BLaER1 (cell line): ENCODE measurements around the gene WDR5.

Experiments used
- H3K27ac ChIP-seq: shearing (Covaris generic); formaldehyde crosslinking; 2 replicates; pipeline ENCODE4 v1.8.1; 2022
- H3K27me3 ChIP-seq: shearing (Covaris generic); formaldehyde crosslinking; 2 replicates; pipeline ENCODE4 v1.8.1; 2022
- H3K36me3 ChIP-seq: shearing (Covaris generic); formaldehyde crosslinking; 2 replicates; pipeline ENCODE4 v1.8.1; 2022
- H3K4me1 ChIP-seq: shearing (Covaris generic); formaldehyde crosslinking; 2 replicates; pipeline ENCODE4 v1.8.1; 2022
- H3K4me2 ChIP-seq: shearing (Covaris generic); formaldehyde crosslinking; 2 replicates; pipeline ENCODE4 v1.8.1; 2022
- H3K4me3 ChIP-seq: shearing (Covaris generic); formaldehyde crosslinking; 2 replicates; pipeline ENCODE4 v1.8.1; 2022
- H3K9ac ChIP-seq: shearing (Covaris generic); formaldehyde crosslinking; 2 replicates; pipeline ENCODE4 v1.8.1; 2022
- H3K9me3 ChIP-seq: shearing (Covaris generic); formaldehyde crosslinking; 2 replicates; pipeline ENCODE4 v1.8.1; 2022
- H4K20me1 ChIP-seq: shearing (Covaris generic); formaldehyde crosslinking; 2 replicates; pipeline ENCODE4 v1.8.1; 2022
- Cebpa-rat ChIP-seq: shearing (Covaris generic); IDR thresholded peaks from 2 replicates; pipeline ENCODE4 v1.8.1; 2022

WDR5 gene

DNA sequence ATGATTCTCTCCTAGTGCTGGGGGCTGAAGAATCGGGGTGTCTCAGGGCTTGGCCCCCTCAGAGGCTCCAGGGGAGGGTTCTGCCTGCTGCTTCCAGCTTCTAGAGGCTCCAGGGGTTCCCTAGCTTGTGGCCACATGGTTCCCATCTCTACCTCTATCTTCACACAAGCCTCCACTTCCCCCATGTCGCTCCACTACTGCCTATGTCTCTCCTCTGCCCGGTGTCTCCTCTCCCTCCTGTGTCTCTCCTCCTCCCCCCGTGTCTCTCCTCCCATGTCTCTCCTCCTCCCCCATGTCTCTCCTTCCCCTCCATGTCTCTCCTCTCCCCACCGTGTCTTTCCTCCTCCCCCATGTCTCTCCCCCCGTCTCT is 40.7 kb downstream of the WDR5 start:
- H3K4me2 ChIP-seq, result peak overlapping the region; percentile 60
- H3K36me3 ChIP-seq, result no peaks in the 10 kb centered on the region
- no peak overlapping the region for H3K4me3 ChIP-seq

DNA sequence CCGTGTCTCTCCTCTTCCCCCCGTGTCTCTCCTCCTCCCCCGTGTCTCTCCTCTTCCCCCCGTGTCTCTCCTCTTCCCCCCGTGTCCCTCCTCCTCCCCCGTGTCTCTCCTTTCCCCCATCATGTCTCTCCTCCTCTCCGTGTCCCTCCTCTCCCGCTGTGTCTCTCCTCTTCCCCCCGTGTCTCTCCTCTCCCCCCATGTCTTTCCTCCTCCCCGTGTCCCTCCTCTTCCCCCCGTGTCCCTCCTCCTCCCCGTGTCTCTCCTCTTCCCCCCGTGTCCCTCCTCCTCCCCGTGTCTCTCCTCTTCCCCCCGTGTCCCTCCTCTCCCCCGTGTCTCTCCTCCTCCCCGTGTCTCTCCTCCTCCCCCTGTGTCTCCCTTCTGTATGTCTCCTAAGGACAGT is 41.3 kb downstream of the WDR5 start:
- peak overlapping the region; percentile 87 for H3K4me2 ChIP-seq
- H3K9ac ChIP-seq, result no peak overlapping the region
- H3K9me3 ChIP-seq, result no peaks in the 10 kb centered on the region
- H3K27ac ChIP-seq, result no peak overlapping the region
- H3K4me1 ChIP-seq, result peaks cover 49% of the 10 kb centered on the region
- TF ChIP-seq Cebpa-rat, result no peak
- H4K20me1 ChIP-seq, result no peaks in the 10 kb centered on the region
- H3K4me3 ChIP-seq, result no peak overlapping the region
- 0 out of 2 replicates have a peak, but pooled peaks cover 3% of the 10 kb centered on the region for H3K27me3 ChIP-seq
- no peaks in the 10 kb centered on the region for H3K36me3 ChIP-seq

More for the DNA sequence above, 40.7 kb downstream of the WDR5 start:
- peaks cover 43% of the 10 kb centered on the region for H3K4me1 ChIP-seq
- no peak overlapping the region for H3K27ac ChIP-seq
- H3K9me3 ChIP-seq, result no peaks in the 10 kb centered on the region
- no peak for TF ChIP-seq Cebpa-rat
- H4K20me1 ChIP-seq, result no peaks in the 10 kb centered on the region
- 0 out of 2 replicates have a peak overlapping the region, but pooled peaks have one; percentile 48 for H3K9ac ChIP-seq
- 0 out of 2 replicates have a peak, but pooled peaks cover 3% of the 10 kb centered on the region for H3K27me3 ChIP-seq

DNA sequence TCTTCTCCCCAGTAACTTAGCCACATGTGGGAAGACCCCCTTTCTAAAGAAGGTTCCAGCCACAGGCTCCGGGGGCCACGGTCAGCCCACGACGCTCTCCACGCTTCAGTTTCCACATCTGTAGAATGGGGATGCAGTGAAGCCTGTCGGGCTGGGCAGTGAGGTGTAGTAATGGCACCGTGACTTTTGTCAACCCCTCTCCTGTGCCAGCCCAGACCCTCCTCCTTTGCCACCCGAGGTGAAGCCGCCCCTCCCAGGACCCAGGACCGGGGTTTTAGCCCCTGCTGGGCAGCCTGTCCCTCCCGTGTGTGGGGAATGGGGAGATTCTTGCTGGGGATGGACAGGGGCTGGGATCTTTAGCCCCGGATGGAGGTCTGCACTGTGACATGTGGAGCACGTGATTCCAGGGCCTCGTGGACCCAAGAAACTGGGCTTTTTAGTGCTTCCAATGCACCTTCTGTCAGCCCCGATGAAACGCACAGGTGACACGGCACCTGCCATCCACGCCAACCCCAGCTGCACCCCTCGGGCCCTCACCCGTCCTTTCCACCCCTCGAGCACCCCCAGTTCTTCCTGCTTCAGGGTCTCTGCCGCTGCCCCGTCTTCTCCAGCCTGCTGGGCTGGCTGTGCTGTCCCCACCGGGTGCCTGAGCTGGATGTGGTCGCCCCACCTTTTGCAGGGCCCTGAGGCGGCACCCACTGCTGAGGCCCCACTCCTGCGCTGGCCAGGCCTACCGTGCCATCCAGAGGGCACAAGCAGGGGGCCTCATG is 41.9 kb downstream of the WDR5 start:
- Histone ChIP-seq H3K9me3 (no peaks in the 10 kb centered on the region), H3K36me3 (no peaks in the 10 kb centered on the region), H3K27ac (peak overlapping the region; percentile 72), H3K27me3 (0 out of 2 replicates have a peak, but pooled peaks cover 3% of the 10 kb centered on the region), H3K9ac (peak overlapping the region; percentile 48), H4K20me1 (no peaks in the 10 kb centered on the region), H3K4me3 (no peak overlapping the region), H3K4me2 (peak overlapping the region; percentile 87), H3K4me1 (peaks cover 55% of the 10 kb centered on the region)
- TF ChIP-seq Cebpa-rat, result no peak

DNA sequence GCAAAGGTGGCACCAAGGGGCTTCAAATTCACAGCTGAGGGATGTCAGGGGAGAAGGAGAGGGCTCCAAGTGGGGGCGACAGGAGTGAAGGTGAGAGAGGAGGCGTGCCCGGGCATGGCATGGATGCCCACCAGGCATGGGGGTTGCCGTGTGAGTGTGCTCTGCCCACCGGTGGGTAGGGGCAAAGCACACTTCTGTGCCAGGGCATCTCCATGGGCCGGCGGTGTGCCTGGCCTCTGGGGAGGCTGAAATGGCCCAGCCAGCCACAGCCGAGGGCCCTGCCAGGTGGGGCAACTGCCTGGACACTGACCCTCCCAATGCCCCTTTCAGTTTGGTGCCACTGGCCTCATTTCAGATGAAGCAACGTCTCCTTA is 42.5 kb downstream of the WDR5 start:
- no peak for TF ChIP-seq Cebpa-rat
- Histone ChIP-seq H3K4me3 (no peak overlapping the region), H3K36me3 (no peaks in the 10 kb centered on the region), H3K9me3 (no peaks in the 10 kb centered on the region), H3K4me2 (peak overlapping the region; percentile 87), H4K20me1 (no peaks in the 10 kb centered on the region), H3K4me1 (peaks cover 55% of the 10 kb centered on the region), H3K27ac (peak overlapping the region; percentile 72), H3K27me3 (0 out of 2 replicates have a peak, but pooled peaks cover 3% of the 10 kb centered on the region), H3K9ac (peak overlapping the region; percentile 48)

DNA sequence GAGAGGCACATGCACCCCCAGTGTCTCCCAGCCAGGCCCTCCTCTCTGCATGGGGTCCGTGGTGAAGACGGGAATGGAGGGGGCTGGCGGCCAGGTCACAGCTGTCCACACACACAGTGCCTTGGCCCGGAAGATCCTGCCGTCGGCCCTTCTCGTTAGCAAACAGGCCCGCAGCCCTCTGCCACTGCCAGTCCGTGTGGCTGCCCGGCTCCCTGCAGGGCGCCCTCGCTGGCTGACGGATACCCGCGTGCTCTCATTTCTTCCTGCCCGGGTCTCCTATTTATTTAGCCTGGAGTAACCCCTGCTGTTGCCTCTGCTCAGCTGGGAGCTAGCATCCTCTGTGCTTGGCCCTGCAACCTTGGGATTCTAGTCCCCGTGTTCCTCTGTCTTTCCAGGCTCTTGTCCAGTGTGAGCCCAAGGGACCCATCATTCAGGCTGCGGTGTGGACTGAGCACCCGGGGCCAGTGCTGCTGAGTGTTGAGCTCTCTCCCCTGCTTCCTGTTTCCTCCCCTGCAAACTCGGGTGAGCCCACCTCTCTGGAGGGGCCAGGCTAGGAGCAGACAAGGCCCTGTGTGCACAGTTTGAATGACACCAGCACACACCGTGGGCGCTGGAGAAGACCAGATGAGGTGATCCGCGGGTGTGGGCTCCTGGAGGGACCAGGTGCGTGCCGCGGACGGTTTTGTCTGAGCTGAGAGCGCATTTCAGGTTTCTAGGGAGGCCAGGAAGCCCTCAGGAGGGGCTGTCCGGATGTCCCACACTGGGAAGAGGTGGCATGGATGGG is 43.1 kb downstream of the WDR5 start:
- Histone ChIP-seq H3K27ac (peak overlapping the region; percentile 72), H3K9ac (peak overlapping the region; percentile 48), H3K4me3 (no peak overlapping the region), H3K9me3 (no peaks in the 10 kb centered on the region), H3K4me1 (peaks cover 55% of the 10 kb centered on the region), H4K20me1 (no peaks in the 10 kb centered on the region), H3K27me3 (0 out of 2 replicates have a peak, but pooled peaks cover 3% of the 10 kb centered on the region), H3K4me2 (peak overlapping the region; percentile 87), H3K36me3 (no peaks in the 10 kb centered on the region)
- TF ChIP-seq Cebpa-rat, result no peak

DNA sequence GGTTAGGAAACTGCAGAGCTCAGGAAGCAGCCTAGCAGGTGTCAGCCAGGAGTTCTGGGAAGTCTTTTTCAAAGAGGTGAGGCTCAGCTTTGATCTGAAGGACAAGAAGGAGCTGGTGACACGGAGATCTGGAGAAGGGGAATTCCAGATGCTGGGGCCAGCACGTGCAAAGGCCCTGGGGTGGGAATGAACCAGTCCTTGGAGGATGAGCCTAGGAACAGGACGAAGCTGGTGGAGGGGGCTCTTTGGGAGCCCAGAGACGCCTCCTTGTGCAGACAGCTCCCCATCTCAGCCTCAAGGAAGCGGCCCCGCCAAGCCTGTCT is 43.7 kb downstream of the WDR5 start:
- Histone ChIP-seq H3K27me3 (0 out of 2 replicates have a peak, but pooled peaks cover 3% of the 10 kb centered on the region), H3K4me3 (no peak overlapping the region), H3K36me3 (no peaks in the 10 kb centered on the region), H3K9ac (no peak overlapping the region), H3K27ac (peak overlapping the region; percentile 72; the same call in 1 of the 2 replicates), H3K4me1 (peaks cover 55% of the 10 kb centered on the region), H3K9me3 (no peaks in the 10 kb centered on the region), H3K4me2 (peak overlapping the region; percentile 87), H4K20me1 (no peaks in the 10 kb centered on the region)
- no peak for TF ChIP-seq Cebpa-rat

DNA sequence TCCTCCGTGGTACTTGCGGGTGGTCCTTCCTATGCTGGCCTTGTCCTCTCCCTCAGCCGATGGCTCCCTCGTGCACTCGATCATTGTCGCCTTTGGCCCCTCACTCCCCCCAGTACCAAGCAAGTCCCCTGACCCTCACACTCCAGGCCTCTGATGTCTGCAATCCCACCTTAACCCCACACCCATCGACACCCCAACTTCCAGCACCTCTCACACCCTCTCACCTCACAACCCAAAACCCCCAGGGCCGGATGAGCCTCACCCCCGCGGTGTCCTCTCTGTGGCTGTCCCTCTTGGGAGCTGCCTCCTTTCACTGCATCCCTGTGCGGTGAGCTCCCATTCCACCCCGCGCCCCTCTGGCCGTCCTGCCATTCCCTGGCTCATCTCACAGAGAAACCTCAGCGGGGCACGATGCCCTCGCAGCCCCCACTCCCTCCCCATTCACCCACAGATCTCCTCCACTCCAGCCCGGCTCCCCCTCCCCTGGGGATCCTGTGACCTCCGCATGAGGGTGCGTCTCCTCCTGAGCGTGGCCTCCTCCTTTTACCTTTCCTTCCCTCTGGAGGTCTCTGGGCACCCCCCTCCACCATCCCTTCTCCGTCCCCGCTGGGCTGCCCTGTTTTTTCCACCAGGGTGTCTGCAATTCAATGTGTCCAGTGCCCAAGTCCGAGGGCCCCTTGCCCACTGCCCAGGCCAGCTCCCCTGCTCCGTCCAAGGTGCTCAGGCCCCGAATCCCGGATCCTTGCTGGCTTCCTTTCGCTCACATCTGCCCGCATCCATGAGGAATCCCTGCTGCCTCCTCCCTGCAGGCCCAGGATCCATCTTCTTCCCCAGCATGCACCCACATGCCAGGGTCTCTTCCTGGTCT is 44.3 kb downstream of the WDR5 start:
- Histone ChIP-seq H4K20me1 (no peaks in the 10 kb centered on the region), H3K4me3 (no peak overlapping the region), H3K27me3 (0 out of 2 replicates have a peak, but pooled peaks cover 3% of the 10 kb centered on the region), H3K4me2 (peak overlapping the region; percentile 87), H3K9ac (0 out of 2 replicates have a peak overlapping the region, but pooled peaks have one; percentile 15), H3K4me1 (peaks cover 55% of the 10 kb centered on the region), H3K27ac (peak overlapping the region; percentile 46; the same call in 1 of the 2 replicates), H3K36me3 (no peaks in the 10 kb centered on the region), H3K9me3 (no peaks in the 10 kb centered on the region)
- TF ChIP-seq Cebpa-rat, result no peak

DNA sequence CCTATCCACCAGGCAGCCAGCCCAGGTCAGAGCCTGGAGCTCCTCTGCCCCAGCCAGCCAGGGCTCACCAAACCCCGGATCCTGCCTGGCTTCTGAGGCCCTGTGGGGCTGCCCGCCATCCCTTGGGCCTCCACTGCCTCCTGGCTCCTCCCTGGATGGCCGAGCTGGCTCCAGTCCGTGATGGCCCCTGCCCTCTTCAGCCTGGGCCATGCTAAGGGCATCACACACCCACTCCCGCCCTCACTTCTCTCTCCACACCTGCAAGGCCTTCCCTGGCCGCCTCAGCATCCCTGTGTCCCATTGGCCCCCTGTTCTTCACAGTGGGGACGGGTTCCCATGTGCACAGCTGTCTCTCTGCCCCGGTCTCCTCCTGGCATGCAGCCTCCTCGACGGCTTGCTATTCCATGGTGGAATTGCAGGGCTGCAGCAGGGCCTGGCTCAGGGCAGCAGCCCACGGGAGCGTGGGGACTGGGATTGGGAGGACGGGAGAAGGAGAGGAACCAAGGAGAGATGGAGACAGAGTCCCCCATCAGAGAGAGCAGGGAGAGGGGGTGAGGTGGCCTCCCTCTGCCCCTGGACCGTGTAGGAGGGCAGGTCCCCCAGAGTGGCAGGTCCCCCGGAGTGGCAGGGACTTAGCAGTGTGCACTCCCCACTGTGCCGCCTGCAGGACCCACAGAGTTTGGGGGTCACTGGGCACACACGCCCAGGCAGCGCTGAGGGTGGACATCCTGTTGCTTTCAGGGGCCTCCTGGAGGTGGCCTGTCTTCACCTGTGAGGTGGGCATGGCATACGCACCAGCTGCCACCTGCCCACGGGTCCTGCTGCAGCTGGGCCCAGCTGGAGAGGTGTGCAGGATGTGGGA is 45.1 kb downstream of the WDR5 start:
- H3K9ac ChIP-seq, result no peak overlapping the region
- peak overlapping the region; percentile 87 for H3K4me2 ChIP-seq
- H3K9me3 ChIP-seq, result no peaks in the 10 kb centered on the region
- peak overlapping the region; percentile 46; the same call in 1 of the 2 replicates for H3K27ac ChIP-seq
- H3K36me3 ChIP-seq, result no peaks in the 10 kb centered on the region
- TF ChIP-seq Cebpa-rat, result no peak
- no peaks in the 10 kb centered on the region for H4K20me1 ChIP-seq
- 0 out of 2 replicates have a peak, but pooled peaks cover 3% of the 10 kb centered on the region for H3K27me3 ChIP-seq
- peaks cover 62% of the 10 kb centered on the region for H3K4me1 ChIP-seq
- H3K4me3 ChIP-seq, result no peak overlapping the region
